ENCODE data around the gene TNIK. TPM values are rescaled to one million over a fixed set of nuclear protein-coding genes. Genes with fewer than 3 reads are reported as not detected.

The TNIK gene
- total and polyA plus RNA-seq, 2 donors from 2014 or later, result 3.6 to 48.9 TPM

DNA sequence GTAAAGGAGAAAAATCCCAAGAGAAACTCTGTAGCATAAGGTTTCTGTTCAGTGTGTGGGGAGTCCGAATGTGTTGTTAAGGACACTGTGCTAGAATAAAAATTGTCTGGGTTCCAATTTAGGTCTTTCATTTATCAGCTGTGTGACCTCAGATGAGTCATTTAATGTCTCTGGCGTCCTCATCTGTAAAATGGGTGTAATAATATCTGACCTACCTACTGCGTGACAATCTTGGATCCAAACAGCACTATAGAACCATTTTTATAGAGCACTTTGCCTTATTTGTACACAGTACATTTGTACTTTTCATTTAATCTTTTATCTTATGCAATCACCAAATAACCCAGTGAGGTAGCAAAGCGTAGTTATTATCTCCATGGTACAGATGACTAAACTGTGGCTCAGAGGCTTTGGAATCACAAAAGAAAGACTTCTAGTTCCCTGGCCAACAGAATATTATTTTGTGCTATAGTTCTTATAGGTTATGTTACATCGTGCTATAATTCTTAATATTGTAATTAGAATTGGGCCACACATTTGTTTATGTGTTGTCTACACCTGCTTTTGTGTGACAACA is 46.6 kb upstream of the TNIK start:
- Histone ChIP-seq H3K9me3 (ENCODE audit: control insufficient read depth in 2 of 3, insufficient read depth in 1 of 3, low read length in 3 of 3) (peaks cover 0 to 8% (median 0%) of the 10 kb centered on the region in 3 donors), H3K27ac (ENCODE audit: low read depth in 2 of 2, low read length in 2 of 2) (no peak overlapping the region), H3K4me1 (ENCODE audit: control insufficient read depth in 2 of 3, insufficient read depth in 2 of 3, low read depth in 1 of 3, low read length in 3 of 3) (no peaks in the 10 kb centered on the region), H3K27me3 (ENCODE audit: control insufficient read depth, insufficient read depth, low read length) (no peaks in the 10 kb centered on the region), H3K36me3 (ENCODE audit: control insufficient read depth in 2 of 3, insufficient read depth in 3 of 3, low read length in 3 of 3) (no peaks in the 10 kb centered on the region), H3K9ac (ENCODE audit: low read length in 3 of 3) (no peak overlapping the region), H3K4me3 (ENCODE audit: low read length in 3 of 3) (no peak overlapping the region)
- no peak for FAIRE-seq
- intact Hi-C loops (cut with DNase I), result no loop called here
- DNase-seq, result no peak
- TF ChIP-seq, protein P1, sequence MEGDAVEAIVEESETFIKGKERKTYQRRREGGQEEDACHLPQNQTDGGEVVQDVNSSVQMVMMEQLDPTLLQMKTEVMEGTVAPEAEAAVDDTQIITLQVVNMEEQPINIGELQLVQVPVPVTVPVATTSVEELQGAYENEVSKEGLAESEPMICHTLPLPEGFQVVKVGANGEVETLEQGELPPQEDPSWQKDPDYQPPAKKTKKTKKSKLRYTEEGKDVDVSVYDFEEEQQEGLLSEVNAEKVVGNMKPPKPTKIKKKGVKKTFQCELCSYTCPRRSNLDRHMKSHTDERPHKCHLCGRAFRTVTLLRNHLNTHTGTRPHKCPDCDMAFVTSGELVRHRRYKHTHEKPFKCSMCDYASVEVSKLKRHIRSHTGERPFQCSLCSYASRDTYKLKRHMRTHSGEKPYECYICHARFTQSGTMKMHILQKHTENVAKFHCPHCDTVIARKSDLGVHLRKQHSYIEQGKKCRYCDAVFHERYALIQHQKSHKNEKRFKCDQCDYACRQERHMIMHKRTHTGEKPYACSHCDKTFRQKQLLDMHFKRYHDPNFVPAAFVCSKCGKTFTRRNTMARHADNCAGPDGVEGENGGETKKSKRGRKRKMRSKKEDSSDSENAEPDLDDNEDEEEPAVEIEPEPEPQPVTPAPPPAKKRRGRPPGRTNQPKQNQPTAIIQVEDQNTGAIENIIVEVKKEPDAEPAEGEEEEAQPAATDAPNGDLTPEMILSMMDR (IDR thresholded peaks at IDR 0.05; ENCODE audit: borderline replicate concordance, extremely low read depth, insufficient read depth), result no peak

DNA sequence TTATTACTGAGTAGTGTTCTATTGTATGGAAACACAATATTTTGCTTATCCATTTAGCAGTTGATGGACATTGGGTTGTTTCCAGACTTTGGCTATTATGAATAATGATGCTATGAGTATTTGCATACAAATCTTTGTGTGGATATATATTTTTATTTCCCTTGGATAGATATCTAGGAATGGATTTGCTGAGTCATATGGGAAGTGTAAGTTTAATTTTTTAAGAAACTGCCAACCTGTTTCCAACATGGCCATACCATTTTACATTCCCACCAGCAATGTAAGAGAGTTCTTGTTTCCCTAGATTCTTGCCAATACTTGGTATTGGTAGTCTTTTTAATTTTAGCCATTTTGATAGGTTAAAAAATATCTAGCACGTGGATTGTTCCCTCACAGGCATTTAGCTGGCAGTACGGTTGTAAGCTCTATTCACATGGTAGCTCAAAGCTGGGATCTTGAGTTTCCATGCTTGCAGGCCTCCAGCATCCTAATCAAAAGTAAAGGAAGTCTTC is 45.7 kb upstream of the TNIK start:
- DNase-seq (no peak), FAIRE-seq (no peak)
- no peak overlapping the region for H3K9ac ChIP-seq (ENCODE audit: low read length in 3 of 3)
- intact Hi-C loops (cut with DNase I), result no loop called here
- peaks cover 0 to 8% (median 0%) of the 10 kb centered on the region in 3 donors for H3K9me3 ChIP-seq (ENCODE audit: control insufficient read depth in 2 of 3, insufficient read depth in 1 of 3, low read length in 3 of 3)
- no peak overlapping the region for H3K27ac ChIP-seq (ENCODE audit: low read depth in 2 of 2, low read length in 2 of 2)
- H3K27me3 ChIP-seq (ENCODE audit: control insufficient read depth, insufficient read depth, low read length), result no peaks in the 10 kb centered on the region
- no peaks in the 10 kb centered on the region for H3K4me1 ChIP-seq (ENCODE audit: control insufficient read depth in 2 of 3, insufficient read depth in 2 of 3, low read depth in 1 of 3, low read length in 3 of 3)
- TF ChIP-seq, protein P1 (IDR thresholded peaks at IDR 0.05; ENCODE audit: borderline replicate concordance, extremely low read depth, insufficient read depth), result no peak
- no peak overlapping the region for H3K4me3 ChIP-seq (ENCODE audit: low read length in 3 of 3)
- no peaks in the 10 kb centered on the region for H3K36me3 ChIP-seq (ENCODE audit: control insufficient read depth in 2 of 3, insufficient read depth in 3 of 3, low read length in 3 of 3)

DNA sequence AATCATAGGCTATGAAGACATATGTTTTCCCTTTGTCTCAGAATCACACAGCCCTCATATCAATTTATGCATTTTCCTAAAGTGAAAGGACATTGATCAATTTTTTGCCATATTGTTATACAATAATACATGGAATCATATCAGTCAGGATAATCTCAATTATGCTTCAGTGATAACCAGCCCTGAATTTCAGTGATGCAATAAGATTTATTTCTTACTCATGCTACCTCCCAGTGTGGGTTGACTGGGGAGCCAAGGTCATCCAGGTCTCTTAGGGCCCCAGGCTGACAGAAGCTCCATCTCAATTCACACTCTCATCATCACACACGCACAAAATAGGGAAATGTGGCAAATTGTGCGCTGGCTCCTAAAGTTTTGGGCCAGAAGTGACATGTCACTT is 44.2 kb upstream of the TNIK start:
- intact Hi-C loops (cut with DNase I), result no loop called here
- DNase-seq, result no peak
- Histone ChIP-seq H3K27me3 (ENCODE audit: control insufficient read depth, insufficient read depth, low read length) (no peaks in the 10 kb centered on the region), H3K9ac (ENCODE audit: low read length in 3 of 3) (no peak overlapping the region), H3K9me3 (ENCODE audit: control insufficient read depth in 2 of 3, insufficient read depth in 1 of 3, low read length in 3 of 3) (peaks cover 0 to 8% (median 0%) of the 10 kb centered on the region in 3 donors), H3K27ac (ENCODE audit: low read depth in 2 of 2, low read length in 2 of 2) (no peak overlapping the region), H3K36me3 (ENCODE audit: control insufficient read depth in 2 of 3, insufficient read depth in 3 of 3, low read length in 3 of 3) (no peaks in the 10 kb centered on the region), H3K4me1 (ENCODE audit: control insufficient read depth in 2 of 3, insufficient read depth in 2 of 3, low read depth in 1 of 3, low read length in 3 of 3) (no peaks in the 10 kb centered on the region), H3K4me3 (ENCODE audit: low read length in 3 of 3) (no peak overlapping the region)
- TF ChIP-seq, protein P1 (IDR thresholded peaks at IDR 0.05; ENCODE audit: borderline replicate concordance, extremely low read depth, insufficient read depth), result no peak
- FAIRE-seq, result no peak

Data from kidney (tissue), 14 donors.